Heart right ventricle (tissue), 16 donors: ENCODE measurements around the gene SPON1. TPM values are rescaled to one million over a fixed set of nuclear protein-coding genes. Genes with fewer than 3 reads are reported as not detected.
"Not testable (repeated sequence)": the region's sequence is repeated elsewhere in the genome, so short reads cannot be mapped to it uniquely, and the experiment has no call there.

Experiments
- ATAC-seq, 8 donors: fragments of 200-7000 bp; cut with Tn5 transposase; one replicate each; pipeline ENCODE4 v1.9.1; 2020; ENCODE audit warnings: mild to moderate bottlenecking in 8 of 8, moderate library complexity in 8 of 8, moderate number of reproducible peaks in 1 of 8
- DNase-seq, 2 donors: peaks; one replicate each; pipeline ENCODE4 v3.0.0-alpha.2; 2020
- H3K27ac ChIP-seq, 10 donors: fragments of 200-600 bp; sonication (generic) in 2 of 10; one replicate each; pipeline versions ENCODE4 v1.5.0 to v1.8.0; 2020 to 2022; ENCODE audit warnings: mild to moderate bottlenecking in 3 of 10
- H3K27me3 ChIP-seq, 7 donors: fragments of 200-600 bp; one replicate each; pipeline ENCODE4 v1.8.0; 2021 to 2022; ENCODE audit warnings: mild to moderate bottlenecking in 2 of 7
- H3K36me3 ChIP-seq, 9 donors: fragments of 200-600 bp; sonication (generic) in 1 of 9; one replicate each; pipeline versions ENCODE4 v1.5.0 to v1.8.0; 2020 to 2022; ENCODE audit warnings: mild to moderate bottlenecking in 2 of 9
- H3K4me1 ChIP-seq, 9 donors: fragments of 200-600 bp; sonication (generic) in 1 of 9; one replicate each; pipeline versions ENCODE4 v1.5.0 to v1.8.0; 2020 to 2022; ENCODE audit warnings: mild to moderate bottlenecking in 4 of 9
- H3K4me3 ChIP-seq, 10 donors: fragments of 200-600 bp; sonication (generic) in 2 of 10; one replicate each; pipeline versions ENCODE4 v1.5.0 to v1.8.0; 2020 to 2022; ENCODE audit warnings: mild to moderate bottlenecking in 7 of 10, moderate library complexity in 2 of 10
- H3K9me3 ChIP-seq, 11 donors: fragments of 200-600 bp in 10 of 11; sonication (generic) in 2 of 11; one replicate each; pipeline versions ENCODE4 v1.5.0 to v1.8.0; 2013 to 2022; ENCODE audit warnings: mild to moderate bottlenecking in 2 of 11, control low read depth in 1 of 11, moderate library complexity in 1 of 11
- CTCF ChIP-seq, 9 donors: fragments of 200-600 bp; sonication (generic) in 2 of 9; IDR thresholded peaks; one replicate each; pipeline versions ENCODE4 v1.5.0 to v1.8.0; 2021 to 2022; ENCODE audit warnings: antibody characterized with exemption in 9 of 9, mild to moderate bottlenecking in 5 of 9, moderate library complexity in 1 of 9
- WGBS, 2 donors: extraction: QIAGEN DNeasy Blood & Tissue Kit; methylation state at CpG; one replicate each; pipeline ENCODE4 v1.1.7; 2013; ENCODE audit warnings: inconsistent platforms in 1 of 2; 5-methylcytosine and 5-hydroxymethylcytosine counted together
- intact Hi-C, 10 donors: fragments of 100-400 bp; cut with DNase I; formaldehyde crosslinking; loops; one replicate each; pipeline versions ENCODE4 v1.11.1 to v1.14.2; 2022
- polyA plus RNA-seq, 2 donors: library from polyadenylated mRNA; stranded (reverse); fragments of 200-250 nt; gene quantifications; one replicate each; pipeline ENCODE4 v1.2.3, GENCODE V29; 2013
- total RNA-seq, 10 donors: library from RNA; stranded (reverse); fragmentation: NEBNext Ultra II Directional in 3 of 10; extraction: Animal tissue kit (Norgen Biotek cat#: 25700) in 3 of 10; gene quantifications; one replicate each; pipeline versions ENCODE4 v1.2.1 to v1.2.4, GENCODE V29; 2021 to 2023
- donor health status: Arrhythmogenic right ventricular cardiomyopathy.
- donor health status: ischemic (EF 13 %, LVEDD 7.1; RV severe dilation, severe dysfunction).
- donor health status: healthy with polysubstance abuse.
- donor health status: DM: no; HTN: yes; CAD: no.
- donor health status: DM: no; HTN: no; CAD: no.
- donor health status: ischemic (EF 25% LVEDD 6.9; RV normal size, moderate dysfunction).
- donor health status: ischemic (EF 25% LVEDD 5.7; RV mildly dilated, moderate dysfunction).
- donor health status: healthy.
- donor health status: DM: yes; HTN: yes; CAD: no.
- donor health status: Ischemic cardiomyopathy.
- donor health status: ischemic (EF 35%, LVEDD 5.7; RV mildly dilated, moderate dysfunction).
- donor health status: nonischemic (EF 11% LVEDD 7.7; RV severe dilation, severe dysfunction).
- donor health status: DM: yes; HTN: yes; CAD: no.
- donor health status: PGD.
- donor health status: ischemic (EF 29% LVEDD 5.4; RV normal size, mild dysfunction).
- donor health status: nonischemic (EF 23%, LVEDD 6.1; RV moderate dilation, normal function).

The SPON1 gene
- total and polyA plus RNA-seq, 12 donors = 2.9 to 14.7 (median 5.6) TPM

GRCh38 chr11:13931356-13931755, 31.2 kb upstream of the SPON1 start:
- Histone ChIP-seq H3K27ac (no peak overlapping the region), H3K9me3 (peaks cover 0 to 11% (median 4%) of the 10 kb centered on the region in 11 donors), H3K36me3 (no peaks in the 10 kb centered on the region), H3K4me3 (no peak overlapping the region), H3K27me3 (peaks cover 0 to 3% (median 0%) of the 10 kb centered on the region in 7 donors), H3K4me1 (peaks cover 0 to 15% (median 3%) of the 10 kb centered on the region in 9 donors)
- DNase-seq = no peak
- no peak for ATAC-seq
- intact Hi-C loops = no loop called here
- TF ChIP-seq CTCF (IDR thresholded peaks at IDR 0.05) = no peak
- WGBS, 2 donors = 87 to 95% methylated on average over 4 of the region's 4 CpGs

- H3K27ac ChIP-seq, H3K4me1 ChIP-seq, intact Hi-C loops, H3K4me3 ChIP-seq, H3K36me3 ChIP-seq, ATAC-seq, DNase-seq: not testable (repeated sequence)
- peaks cover 0 to 22% (median 4%) of the 10 kb centered on the region in 11 donors for H3K9me3 ChIP-seq
- peaks cover 0 to 19% (median 0%) of the 10 kb centered on the region in 7 donors for H3K27me3 ChIP-seq
- 91 to 99% methylated on average over 3 to 4 of the region's 4 CpGs for WGBS, 2 donors
Observed at GRCh38 chr11:13937154-13937553, 25.4 kb upstream of the SPON1 start.

GRCh38 chr11:13938829-13939228, 23.7 kb upstream of the SPON1 start:
- H3K36me3 ChIP-seq, H3K4me3 ChIP-seq, intact Hi-C loops, DNase-seq, H3K4me1 ChIP-seq, ATAC-seq, H3K27ac ChIP-seq: not testable (repeated sequence)
- peaks cover 0 to 22% (median 4%) of the 10 kb centered on the region in 11 donors for H3K9me3 ChIP-seq
- 87 to 90% methylated on average over 10 of the region's 10 CpGs for WGBS, 2 donors
- peaks cover 0 to 23% (median 0%) of the 10 kb centered on the region in 7 donors for H3K27me3 ChIP-seq

- Histone ChIP-seq H3K4me3 (no peak overlapping the region), H3K4me1 (no peaks in the 10 kb centered on the region), H3K27me3 (peaks cover 0 to 23% (median 0%) of the 10 kb centered on the region in 7 donors), H3K9me3 (peaks cover 0 to 12% (median 0%) of the 10 kb centered on the region in 11 donors), H3K27ac (no peak overlapping the region), H3K36me3 (no peaks in the 10 kb centered on the region)
- no peak for DNase-seq
- intact Hi-C loops = no loop called here
- no peak for ATAC-seq
- WGBS, 2 donors = 75% methylated on average over 8 of the region's 8 CpGs
- TF ChIP-seq CTCF (IDR thresholded peaks at IDR 0.05) = no peak
Observed at GRCh38 chr11:13939961-13940906, 22.3 kb upstream of the SPON1 start.

GRCh38 chr11:13940907-13941256, 21.6 kb upstream of the SPON1 start:
- H3K4me3 ChIP-seq = no peak overlapping the region
- H3K27me3 ChIP-seq = peaks cover 0 to 23% (median 0%) of the 10 kb centered on the region in 7 donors
- WGBS, 2 donors = 76 to 81% methylated on average over 1 of the region's 1 CpG
- no peaks in the 10 kb centered on the region for H3K4me1 ChIP-seq
- no peak for DNase-seq
- no peak for ATAC-seq
- intact Hi-C loops = no loop called here
- H3K36me3 ChIP-seq = no peaks in the 10 kb centered on the region
- no peak overlapping the region for H3K27ac ChIP-seq
- H3K9me3 ChIP-seq = peaks cover 0 to 12% (median 0%) of the 10 kb centered on the region in 11 donors
- no peak for TF ChIP-seq CTCF (IDR thresholded peaks at IDR 0.05)
